GM12878 (cell line): ENCODE measurements around the gene AFG1L. TPM values are rescaled to one million over a fixed set of nuclear protein-coding genes. Genes with fewer than 3 reads are reported as not detected.

Experiments used
- CHD4 ChIP-seq: fragments of 200-600 bp; sonication (generic); IDR thresholded peaks from 2 replicates; pipeline ENCODE4 v1.6.1; 2016; ENCODE audit warnings: mild to moderate bottlenecking
- EGR1 ChIP-seq, 2 experiments: IDR thresholded peaks; 1 replicate in 1 of 2; 2 replicates in 1 of 2; pipeline ENCODE4 v1.6.1; 2011 to 2012; ENCODE audit warnings: low read depth in 2 of 2, low read length in 2 of 2, borderline replicate concordance in 1 of 2, mild to moderate bottlenecking in 1 of 2, moderate library complexity in 1 of 2
- ESRRA ChIP-seq: IDR thresholded peaks from 2 replicates; pipeline ENCODE4 v1.6.1; 2012; ENCODE audit warnings: mild to moderate bottlenecking, low read length, improper control_type of control experiment
- MYC ChIP-seq: IDR thresholded peaks from 2 replicates; pipeline ENCODE4 v1.6.1; 2011; ENCODE audit warnings: mild to moderate bottlenecking, low read length, moderate library complexity, inconsistent platforms; ENCODE audit not compliant: insufficient read depth, insufficient replicate concordance, insufficient read length, severe bottlenecking
- NFYA ChIP-seq: IDR thresholded peaks from 2 replicates; pipeline ENCODE4 v1.6.1; 2011; ENCODE audit warnings: low read depth, mild to moderate bottlenecking, low read length, improper control_type of control experiment, borderline replicate concordance
- POLR2AphosphoS2 ChIP-seq: IDR thresholded peaks from 2 replicates; pipeline ENCODE4 v1.6.1; 2011; ENCODE audit warnings: low read depth, mild to moderate bottlenecking, low read length, improper control_type of control experiment, moderate library complexity
- SMARCA5 ChIP-seq: fragments of 450-650 bp; IDR thresholded peaks from 2 replicates; pipeline ENCODE4 v1.6.1; 2017; ENCODE audit warnings: mild to moderate bottlenecking
- SREBF1 ChIP-seq: IDR thresholded peaks from 2 replicates; pipeline ENCODE4 v1.6.1; 2012; ENCODE audit warnings: mild to moderate bottlenecking, low read length
- ZBED1 ChIP-seq: IDR thresholded peaks from 2 replicates; pipeline ENCODE4 v1.6.1; 2016; ENCODE audit warnings: borderline replicate concordance
- ZNF384 ChIP-seq: IDR thresholded peaks from 2 replicates; pipeline ENCODE4 v1.6.1; 2012; ENCODE audit warnings: low read depth, mild to moderate bottlenecking, low read length, improper control_type of control experiment, borderline replicate concordance
- polyA plus RNA-seq, 11 experiments: library from polyadenylated mRNA; depleted of rRNA in 4 of 11; unstranded in 6 of 11; stranded (reverse) in 5 of 11; fragments of >200 nt; fragmentation: Nextera tagmentation in 4 of 11; fragmentation: Illumina TruSeq in 1 of 11; extraction: Ambion mirVana in 4 of 11; extraction: Trizol in 1 of 11; gene quantifications; 1 replicate in 1 of 11; 2 replicates in 10 of 11; pipeline versions ENCODE4 v1.2.1 to v1.2.3, GENCODE V29; 2011 to 2016; ENCODE audit warnings: inconsistent platforms in 2 of 11, missing spikeins in 2 of 11, low read depth in 1 of 11
- total RNA-seq, 4 experiments: library from RNA; depleted of rRNA in 3 of 4; stranded (reverse); fragments of >200 nt in 3 of 4; fragmentation: Illumina TruSeq in 1 of 4; extraction: Trizol in 1 of 4; gene quantifications; 2 replicates each; pipeline versions ENCODE4 v1.2.1 to v1.2.3, GENCODE V29; 2013 to 2021
- TF ChIP-seq, protein P1 (sequence below): fragments of 450-650 bp; IDR thresholded peaks from 2 replicates; pipeline ENCODE4 v1.6.1; 2017; ENCODE audit warnings: mild to moderate bottlenecking, moderate library complexity
- TF ChIP-seq, protein P2 (sequence below): fragments of 450-650 bp; IDR thresholded peaks from 2 replicates; pipeline ENCODE4 v1.6.1; 2016; ENCODE audit warnings: mild to moderate bottlenecking

AFG1L gene
- total and polyA plus RNA-seq, 10 of the 15 experiments (the other 5 are each of a cell fraction or from before 2014, with no cell fraction given) = 2.3 to 9.0 (median 4.3) TPM

DNA sequence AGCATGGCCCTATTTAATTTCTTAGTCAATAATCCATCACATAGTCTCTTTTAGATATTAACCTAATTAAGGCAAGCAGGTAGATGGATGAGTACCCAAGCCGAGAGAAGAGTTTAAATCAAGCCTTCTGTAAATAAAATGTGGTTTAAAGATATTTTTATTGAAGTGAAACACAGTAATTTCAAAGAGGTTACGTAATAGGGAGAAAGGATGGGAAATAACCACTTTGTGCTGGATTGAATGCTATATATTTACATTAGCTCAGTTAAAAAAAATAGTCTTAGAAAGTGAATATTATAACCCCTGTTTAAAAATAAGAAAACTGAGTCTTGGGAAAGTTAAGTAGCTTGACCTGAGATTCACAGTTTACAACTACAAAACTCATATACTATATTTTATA, 228.8 kb downstream of the AFG1L start (continued):
- TF ChIP-seq, protein P1, sequence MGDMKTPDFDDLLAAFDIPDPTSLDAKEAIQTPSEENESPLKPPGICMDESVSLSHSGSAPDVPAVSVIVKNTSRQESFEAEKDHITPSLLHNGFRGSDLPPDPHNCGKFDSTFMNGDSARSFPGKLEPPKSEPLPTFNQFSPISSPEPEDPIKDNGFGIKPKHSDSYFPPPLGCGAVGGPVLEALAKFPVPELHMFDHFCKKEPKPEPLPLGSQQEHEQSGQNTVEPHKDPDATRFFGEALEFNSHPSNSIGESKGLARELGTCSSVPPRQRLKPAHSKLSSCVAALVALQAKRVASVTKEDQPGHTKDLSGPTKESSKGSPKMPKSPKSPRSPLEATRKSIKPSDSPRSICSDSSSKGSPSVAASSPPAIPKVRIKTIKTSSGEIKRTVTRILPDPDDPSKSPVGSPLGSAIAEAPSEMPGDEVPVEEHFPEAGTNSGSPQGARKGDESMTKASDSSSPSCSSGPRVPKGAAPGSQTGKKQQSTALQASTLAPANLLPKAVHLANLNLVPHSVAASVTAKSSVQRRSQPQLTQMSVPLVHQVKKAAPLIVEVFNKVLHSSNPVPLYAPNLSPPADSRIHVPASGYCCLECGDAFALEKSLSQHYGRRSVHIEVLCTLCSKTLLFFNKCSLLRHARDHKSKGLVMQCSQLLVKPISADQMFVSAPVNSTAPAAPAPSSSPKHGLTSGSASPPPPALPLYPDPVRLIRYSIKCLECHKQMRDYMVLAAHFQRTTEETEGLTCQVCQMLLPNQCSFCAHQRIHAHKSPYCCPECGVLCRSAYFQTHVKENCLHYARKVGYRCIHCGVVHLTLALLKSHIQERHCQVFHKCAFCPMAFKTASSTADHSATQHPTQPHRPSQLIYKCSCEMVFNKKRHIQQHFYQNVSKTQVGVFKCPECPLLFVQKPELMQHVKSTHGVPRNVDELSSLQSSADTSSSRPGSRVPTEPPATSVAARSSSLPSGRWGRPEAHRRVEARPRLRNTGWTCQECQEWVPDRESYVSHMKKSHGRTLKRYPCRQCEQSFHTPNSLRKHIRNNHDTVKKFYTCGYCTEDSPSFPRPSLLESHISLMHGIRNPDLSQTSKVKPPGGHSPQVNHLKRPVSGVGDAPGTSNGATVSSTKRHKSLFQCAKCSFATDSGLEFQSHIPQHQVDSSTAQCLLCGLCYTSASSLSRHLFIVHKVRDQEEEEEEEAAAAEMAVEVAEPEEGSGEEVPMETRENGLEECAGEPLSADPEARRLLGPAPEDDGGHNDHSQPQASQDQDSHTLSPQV = no peak
- TF ChIP-seq EGR1 (IDR thresholded peaks at IDR 0.05; ENCODE audit: borderline replicate concordance in 1 of 2, low read depth in 2 of 2, low read length in 2 of 2) (no peak), POLR2AphosphoS2 (no peak), SMARCA5 (no peak), NFYA (no peak), ZNF384 (no peak), CHD4 (no peak), MYC (no peak), ESRRA (no peak), SREBF1 (no peak), ZBED1 (no peak)
- TF ChIP-seq, protein P2, sequence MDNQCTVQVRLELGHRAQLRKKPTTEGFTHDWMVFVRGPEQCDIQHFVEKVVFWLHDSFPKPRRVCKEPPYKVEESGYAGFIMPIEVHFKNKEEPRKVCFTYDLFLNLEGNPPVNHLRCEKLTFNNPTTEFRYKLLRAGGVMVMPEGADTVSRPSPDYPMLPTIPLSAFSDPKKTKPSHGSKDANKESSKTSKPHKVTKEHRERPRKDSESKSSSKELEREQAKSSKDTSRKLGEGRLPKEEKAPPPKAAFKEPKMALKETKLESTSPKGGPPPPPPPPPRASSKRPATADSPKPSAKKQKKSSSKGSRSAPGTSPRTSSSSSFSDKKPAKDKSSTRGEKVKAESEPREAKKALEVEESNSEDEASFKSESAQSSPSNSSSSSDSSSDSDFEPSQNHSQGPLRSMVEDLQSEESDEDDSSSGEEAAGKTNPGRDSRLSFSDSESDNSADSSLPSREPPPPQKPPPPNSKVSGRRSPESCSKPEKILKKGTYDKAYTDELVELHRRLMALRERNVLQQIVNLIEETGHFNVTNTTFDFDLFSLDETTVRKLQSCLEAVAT = no peak
